Measurements from ENCODE around the gene KIAA1671.

Gene KIAA1671

DNA sequence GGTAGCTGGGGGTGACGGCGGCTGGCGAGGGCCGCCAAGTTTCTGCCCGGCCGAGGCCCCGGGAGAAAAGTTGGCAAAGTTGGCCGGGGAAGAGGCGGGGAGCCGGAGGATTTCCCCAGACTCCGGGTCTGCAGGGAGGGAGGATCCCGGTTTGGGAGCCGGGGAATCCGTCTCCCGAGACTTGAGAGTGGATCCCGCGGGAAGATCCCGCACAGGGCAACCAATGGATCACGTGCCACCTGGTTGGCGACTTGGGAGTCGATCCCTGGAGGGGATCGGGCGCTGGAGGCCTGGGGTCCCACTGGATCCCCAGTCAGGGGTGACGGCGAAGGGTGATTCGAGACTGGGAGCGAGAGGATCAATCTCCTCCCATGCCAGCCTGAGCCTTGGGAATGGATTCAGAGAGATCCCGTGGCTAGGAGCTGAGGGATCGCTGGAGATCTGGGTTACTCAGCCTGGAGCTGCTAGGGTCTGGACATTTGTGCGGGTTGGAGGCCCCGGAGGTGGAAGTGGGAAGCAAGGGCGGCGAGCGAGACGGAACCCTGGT is 394 bp downstream of the KIAA1671 start:
- DNase-seq (ENCODE audit: low read depth): no peak

DNA sequence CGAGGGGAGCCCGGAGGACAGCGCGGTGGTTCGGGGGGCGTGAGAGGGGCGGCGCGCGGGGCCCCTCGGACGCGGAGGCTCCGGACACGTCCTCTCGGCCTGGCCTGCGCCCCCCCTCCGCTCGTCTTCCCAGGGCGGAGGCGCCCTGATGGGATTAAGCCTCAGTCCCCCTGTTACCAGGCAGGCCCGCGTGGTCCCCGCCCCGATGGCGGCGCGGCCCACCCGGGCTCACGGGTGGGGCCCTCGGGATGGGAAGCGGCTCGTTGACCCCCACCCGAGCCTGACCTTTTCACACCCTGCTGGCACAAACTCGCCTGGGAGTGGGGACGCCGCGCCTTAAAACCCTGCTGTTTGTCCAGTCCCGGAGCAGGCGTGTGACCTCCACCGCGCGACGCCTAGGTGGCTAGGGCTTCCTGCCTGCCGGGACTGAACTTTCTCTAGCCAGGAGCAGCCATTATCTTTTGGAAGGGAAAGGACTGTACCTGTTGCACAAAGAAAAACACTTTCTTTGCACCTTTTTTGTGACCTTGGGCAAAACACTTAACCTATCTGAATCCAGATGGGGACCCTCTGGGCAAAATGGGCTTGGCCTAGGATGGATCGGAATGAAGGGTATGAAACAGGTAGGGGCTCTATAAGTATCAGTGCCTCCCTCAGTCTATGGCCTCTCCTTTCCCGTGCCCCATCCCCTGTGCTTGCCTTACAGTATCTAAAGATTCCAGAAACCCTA is 1.0 kb downstream of the KIAA1671 start:
- DNase-seq (ENCODE audit: low read depth): no peak

DNA sequence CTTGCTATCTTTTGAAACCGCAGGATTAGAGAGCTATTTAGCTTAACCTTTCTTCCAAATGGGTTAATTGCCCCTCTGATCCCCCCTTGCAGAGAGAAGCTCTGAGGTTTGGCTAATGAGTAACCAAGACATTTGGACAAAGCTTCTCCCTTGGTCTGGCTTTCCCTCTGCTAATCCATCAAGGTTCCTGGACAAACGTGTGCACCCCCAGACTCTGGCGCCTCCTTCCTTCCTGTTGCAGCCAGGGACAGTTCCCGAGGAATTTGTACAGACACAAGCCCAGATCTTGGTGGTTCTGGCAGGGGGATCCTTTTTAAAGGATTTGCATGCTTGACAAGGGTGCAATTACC is 1.6 kb downstream of the KIAA1671 start:
- no peak for DNase-seq (ENCODE audit: low read depth)

DNA sequence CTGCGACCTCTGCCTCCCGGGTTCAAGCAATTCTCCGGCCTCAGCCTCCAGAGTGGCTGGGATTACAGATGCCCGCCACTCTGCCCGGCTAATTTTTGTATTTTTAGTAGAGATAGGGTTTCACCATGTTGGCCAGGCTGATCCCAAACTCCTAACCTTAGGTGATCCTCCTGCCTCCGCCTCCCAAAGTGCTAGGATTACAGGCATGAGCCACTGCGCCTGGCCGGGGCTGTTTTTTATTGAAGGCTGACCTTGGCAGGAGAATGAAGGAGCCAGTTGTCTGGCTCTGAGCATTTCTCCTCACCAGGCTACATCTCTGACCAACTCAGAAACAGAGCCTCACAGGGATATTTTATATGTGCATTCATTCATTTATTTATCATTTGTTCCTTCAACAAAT is 2.3 kb downstream of the KIAA1671 start:
- no peak for DNase-seq (ENCODE audit: low read depth)

DNA sequence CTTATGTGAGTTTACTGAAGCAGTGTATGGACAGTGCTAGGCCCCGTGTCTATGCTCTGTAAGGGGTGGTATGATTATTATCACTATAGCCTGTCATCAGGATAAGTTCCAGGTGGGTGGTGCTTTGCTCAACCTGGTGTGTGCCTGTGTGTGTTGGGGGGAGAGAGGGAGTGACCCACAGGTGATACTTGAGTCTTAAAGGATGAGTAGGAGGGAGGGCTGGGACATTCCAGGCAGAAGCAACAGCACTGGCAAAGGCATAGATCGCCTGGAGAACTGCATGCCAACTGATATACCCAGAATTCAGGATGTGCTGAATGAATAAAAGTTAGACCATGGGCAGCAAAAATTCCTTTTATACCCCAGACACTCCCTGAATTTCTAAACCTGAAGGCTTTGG is 4.5 kb downstream of the KIAA1671 start:
- DNase-seq (ENCODE audit: low read depth): no peak

DNA sequence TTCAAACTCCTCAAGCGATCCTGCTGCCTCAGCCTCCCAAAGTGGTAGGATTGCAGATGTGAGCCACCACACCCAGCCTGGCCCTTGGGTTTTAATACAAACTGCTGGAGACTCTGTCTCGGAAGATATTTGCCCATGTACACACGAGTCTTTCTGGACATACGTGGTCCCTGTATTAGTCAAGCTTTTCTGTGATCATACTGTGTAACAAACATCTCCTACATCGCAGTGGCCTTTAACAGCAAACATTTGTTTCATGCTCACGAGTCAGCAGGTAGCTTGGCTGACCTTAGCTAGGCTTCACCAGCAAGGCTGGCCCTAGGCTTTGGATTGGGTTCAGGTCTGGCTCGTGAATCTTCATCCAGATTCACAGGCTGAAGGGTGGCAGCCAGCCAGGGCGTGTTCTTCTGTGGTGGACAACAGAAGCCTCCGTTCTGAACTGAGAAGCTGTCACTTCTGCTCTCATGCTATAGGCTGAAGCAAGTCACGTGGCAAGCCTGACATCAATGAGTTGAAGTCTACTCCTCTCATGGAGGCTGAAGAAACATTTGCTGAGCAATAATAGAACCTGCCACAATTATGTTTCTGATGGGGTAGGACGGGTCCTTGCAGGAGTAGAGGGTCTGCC is 8.8 kb downstream of the KIAA1671 start:
- no peak for DNase-seq (ENCODE audit: low read depth)

DNA sequence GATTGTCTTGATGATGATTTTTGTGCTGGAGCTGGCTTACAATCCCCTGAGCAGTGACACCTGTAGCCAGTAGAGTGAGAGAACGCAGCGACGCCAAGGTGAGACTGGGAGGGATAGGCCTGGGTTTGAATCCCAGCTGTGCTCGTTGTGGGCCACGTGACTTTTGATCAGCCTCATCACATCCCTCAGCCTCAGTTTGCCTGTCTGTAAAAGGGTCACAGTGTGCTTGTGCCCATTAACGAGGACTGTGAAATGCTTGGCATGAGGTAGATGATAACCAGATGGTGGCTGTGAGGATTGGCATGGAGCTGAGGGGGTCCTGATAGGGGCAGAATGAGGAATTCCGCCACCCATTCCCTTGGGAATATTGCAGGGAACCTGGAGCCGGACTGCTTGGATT is 9.6 kb downstream of the KIAA1671 start:
- DNase-seq (ENCODE audit: low read depth): no peak

DNA sequence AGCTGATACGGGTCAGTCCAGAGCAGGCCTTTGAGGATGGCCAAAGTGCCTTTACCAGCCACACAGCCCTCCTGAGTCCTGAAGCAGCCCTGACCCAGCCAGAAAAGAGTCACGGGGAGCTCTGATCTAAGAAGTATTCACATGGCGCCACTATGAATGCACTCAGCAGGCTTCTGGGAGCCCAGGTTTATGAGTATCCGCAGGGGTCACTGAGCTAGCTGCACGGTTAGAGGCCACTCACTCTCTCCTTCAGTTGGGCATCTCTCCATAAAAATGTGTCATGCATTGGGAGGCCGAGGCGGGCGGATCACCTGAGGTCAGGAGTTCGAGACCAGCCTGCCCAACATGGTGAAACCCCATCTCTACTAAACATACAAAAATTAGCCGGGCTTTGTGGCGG is 10.3 kb downstream of the KIAA1671 start:
- DNase-seq (ENCODE audit: low read depth): no peak

DNA sequence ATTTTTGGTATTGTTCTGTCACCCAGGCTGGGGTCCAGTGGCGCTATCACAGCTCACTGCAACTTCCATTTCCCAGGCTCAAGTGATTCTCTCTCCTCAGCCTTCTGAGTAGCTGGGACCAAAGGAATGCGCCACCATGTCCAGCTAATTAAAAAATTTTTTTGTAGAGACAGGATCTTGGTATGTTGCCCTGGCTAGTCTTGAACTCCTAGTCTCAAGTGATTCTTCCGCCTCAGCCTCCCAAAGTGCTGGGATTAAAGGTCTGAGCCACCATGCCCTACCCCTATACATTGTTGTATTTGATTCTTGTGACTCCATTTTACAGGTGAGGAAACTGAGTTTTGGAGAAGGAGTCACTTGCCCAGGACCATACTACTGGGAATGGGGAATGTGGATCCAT is 11.9 kb downstream of the KIAA1671 start:
- no peak for DNase-seq (ENCODE audit: low read depth)

DNA sequence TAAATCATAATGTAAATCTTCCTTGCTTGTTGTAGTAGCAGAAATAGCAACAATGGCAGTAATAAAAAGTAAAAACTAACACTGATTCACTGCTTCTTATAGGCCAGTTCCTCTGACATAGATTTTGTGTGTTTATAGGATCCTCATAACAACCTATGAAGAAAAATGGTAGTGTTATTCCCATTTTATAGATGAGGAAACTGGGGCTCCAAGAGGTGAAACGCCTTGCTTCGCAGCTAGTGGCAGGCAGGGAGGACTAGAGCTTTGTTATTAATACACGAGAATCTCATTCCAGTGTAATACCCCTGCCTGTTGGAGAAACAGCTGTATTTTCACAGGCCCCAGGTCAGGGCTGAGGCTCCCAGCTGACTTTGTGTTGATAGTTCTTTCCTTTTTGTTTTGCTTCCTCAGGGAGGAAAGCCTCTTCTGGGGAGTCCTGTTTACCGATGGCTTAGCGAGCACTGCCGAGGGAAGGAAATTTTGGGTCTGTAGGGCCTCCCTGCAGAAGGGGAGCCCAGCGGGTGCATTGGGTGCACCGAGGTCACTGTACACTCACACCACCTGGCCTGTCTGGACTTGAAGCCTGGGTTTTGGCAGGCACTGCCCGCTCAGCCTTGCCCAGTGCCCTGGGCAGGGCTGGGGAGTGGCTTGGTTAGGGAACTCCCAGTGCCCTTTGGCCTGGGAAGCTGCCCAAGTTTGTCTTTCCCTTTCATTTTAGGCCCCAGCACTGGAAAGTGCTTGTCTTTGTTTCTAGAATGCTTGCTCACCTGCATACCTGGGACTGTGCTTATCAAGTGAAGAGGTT is 13.5 kb downstream of the KIAA1671 start:
- no peak for DNase-seq (ENCODE audit: low read depth)

DNA sequence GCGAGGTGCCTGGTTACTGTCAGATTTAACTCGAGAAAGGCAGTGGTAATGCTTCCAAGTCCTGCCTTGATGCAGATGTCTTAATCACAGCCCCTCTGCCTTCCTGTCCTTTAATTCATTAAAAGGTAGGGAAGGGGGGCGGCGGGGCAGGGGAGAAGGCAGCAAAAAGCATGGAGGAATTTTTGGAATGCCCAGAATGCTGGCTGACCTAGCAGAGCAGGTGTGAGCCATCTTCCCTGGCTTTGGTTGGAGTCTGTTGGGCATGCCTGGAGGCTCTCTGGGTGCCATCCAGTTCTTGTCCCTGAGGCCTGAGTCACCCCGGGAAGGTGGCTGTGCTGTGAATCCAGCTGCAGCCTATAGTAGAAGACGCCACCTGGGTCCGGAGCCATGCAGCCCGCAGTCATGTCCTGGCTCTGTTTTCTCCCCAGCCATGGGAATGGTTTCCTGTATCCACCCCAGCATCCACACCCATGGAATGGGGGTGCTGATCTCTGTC is 15.6 kb downstream of the KIAA1671 start:
- DNase-seq (ENCODE audit: low read depth): no peak

DNA sequence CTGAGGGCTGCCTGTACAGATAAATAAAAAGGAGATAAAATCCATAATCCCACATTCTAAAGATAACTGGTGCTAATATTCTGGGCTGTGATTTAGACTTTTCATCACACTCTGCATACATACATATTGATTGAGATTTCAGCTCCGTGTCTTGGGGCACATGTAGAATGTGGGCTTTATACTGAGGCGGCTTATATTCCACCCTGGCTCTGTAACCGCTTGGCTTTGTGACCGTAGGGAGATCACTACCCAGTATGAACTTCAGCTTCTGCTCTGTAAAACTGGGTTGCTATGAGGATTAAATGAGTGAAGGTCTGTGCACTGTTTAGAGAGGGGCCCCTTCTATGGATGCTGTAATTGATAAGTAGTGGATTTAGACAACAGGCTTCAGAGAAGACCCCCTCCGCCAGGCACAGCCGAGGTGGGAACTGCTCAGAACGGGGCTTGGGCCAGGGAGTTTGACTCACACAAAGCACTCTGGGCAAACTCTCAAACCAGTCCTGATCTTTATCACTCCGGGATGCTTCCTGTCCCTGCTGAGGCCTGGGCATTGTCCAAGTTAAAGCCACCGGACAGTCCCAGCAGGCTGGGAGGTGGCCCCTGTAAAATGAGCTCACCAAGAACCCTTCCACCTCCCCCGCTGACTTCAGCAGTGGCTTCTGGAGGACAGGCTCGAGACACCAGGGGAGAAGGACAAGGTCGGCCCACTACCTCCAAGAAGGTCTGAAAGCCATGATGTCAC is 17.2 kb downstream of the KIAA1671 start:
- DNase-seq (ENCODE audit: low read depth): no peak

DNA sequence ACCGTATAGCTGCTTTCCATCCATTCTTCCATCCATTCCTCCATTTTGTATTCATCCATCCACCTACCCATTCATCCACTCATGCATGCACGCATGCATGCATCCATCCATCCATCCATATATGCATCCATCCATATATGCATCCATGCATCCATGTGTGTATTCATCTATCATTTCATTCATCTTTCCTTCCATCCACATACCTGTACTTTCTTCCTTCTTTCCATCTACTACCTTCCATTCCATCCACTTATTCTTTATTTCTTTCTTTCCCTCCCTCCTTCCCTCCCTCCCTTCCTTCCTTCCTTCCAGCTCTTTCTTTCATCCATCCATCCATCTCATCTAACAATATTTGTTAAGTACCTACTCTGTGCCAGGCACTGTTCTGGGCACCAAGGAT is 19.9 kb downstream of the KIAA1671 start:
- DNase-seq (ENCODE audit: low read depth): no peak

DNA sequence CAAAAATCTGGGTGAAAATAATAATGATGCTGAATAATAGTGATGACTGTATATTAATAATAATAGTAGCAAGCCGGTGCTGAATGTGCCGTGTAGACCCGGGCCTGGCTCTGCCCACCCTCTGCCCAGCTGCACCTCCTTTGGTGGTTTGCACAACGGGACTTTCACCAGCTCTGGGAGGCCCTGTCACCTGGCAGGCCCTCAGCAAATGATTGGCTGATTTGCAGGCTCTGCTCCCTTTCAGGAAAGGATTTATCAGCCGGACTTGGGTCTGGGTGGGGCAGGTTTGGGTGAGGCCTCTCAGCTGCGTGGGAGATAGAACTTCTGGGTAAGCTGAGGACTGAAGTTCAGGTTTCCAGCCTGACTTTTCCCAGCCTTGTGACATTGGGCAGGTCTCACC is 21.4 kb downstream of the KIAA1671 start:
- no peak for DNase-seq (ENCODE audit: low read depth)

DNA sequence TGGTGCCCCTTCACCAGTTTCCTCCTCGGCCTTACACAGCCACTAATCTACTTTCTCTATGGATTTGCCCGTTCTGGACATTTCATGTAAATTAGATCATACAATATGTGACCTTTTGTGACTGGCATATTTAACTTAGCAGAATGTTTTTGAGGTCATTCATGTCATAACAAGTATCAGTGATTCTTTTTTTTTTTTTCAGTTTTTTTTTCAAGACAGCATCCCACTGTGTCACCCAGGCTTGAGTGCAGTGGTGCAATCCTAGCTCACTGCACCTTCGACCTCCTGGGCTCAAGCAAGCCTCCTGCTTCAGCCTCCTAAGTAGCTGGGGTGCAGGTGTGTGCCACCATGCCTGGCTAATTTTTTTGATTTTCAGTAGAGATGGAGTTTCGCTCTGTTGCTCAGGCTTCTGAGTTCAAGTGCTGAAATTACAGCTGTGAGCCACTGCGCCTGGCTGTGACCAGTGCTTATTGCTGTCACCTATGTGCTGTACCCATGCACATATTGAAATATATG is 22.7 kb downstream of the KIAA1671 start:
- no peak for DNase-seq (ENCODE audit: low read depth)

DNA sequence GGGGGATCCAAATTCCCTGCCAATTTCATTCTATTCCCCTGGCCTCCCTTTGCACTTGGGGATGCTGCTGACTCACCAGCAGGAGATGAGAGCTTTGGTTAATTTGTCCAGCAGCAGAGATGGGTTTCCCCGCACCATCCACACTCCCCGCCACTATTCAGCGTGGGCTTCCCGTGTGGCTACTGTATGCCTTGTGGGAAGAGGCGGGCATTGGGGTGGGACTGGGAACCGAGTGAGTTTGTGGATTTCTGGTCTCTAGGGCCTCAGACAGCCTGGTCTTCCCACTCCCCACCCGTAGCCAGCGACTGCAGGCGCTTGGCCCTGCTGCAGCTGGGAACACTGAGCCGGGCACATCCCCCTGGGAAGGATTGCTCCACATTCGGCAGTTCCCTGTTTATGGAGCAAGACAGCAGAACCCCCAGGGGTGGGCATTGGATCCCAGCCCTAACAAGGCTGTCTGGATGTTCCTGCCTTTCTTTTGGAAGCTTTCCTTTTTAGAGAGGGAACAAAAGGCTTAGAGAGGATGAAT is 23.4 kb downstream of the KIAA1671 start:
- DNase-seq (ENCODE audit: low read depth): no peak

DNA sequence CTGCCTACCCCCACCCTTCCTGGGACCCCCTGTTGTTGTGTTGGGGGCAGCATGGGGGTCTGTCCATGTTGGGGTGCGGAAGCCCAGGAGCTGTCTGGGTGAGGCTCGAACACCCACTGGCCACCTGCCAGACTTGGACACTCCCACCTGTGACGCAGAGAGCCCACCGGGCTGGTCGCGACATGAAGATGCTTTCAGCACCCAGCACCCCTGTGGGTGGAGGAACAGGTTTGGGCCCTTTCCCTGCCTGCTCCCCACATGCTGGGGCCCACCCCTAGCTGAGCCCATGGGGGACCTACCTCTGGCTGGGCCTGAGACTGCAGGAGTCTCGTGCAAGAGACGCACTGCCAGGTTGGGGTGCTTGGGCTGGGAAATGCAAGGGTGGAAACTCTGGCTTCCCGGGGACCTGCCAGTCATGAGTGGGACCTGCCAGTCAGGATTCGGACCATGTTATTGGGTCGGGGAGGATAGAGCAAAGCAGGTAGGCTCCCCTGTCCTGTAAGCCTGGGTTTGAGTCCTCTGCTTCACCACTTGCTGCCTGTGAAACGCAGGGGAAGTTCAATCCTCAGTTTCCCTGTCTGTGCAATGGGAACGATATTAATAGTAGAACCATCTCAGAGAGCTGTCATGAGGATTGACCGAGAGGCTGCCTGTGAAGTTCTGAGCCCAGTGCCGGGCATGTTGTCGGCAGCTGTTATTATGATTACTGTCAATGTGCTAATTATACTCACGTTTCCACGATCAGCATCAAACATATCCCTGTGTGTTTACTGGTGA is 24.1 kb downstream of the KIAA1671 start:
- no peak for DNase-seq (ENCODE audit: low read depth)

DNA sequence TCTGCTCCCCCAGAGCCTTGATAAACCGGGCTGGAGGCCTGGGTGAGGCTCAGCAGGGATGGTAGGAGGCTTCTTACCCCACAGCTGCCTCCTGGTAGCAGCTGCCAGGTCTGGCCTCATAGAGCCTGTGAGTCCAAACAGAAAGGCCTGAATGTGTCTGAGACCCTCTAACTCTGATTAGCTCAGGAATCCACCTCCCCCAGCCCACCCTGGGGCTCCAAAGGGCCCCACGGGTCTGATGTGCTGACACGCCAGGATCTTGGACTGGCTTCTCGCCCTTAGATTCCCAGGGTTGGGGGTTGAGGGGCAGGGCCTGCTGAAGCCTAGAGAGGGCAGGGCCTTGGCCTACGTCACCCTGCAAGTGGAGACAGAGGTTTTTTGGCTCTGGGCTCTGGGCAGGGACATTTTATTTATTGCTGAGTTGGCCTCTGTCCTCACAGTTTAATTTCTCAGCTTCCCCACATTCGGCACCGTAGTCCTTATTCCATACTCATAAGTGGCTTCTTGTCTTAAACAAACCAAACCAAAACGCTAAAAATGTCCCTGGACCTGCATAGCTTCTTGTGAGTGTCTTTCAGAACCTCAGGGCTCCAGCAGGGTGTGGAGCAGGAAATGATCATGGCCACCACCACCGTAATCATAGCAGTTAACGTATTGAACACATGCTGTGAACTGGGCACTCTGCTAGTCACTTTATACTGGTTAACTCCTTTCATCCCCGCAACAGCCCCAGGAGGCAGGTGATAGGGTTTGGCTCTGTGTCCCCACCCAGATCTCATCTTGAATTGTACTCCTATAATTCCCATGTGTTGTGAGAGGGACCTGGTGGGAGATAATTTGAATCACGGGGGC is 25.1 kb downstream of the KIAA1671 start:
- no peak for DNase-seq (ENCODE audit: low read depth)

DNA sequence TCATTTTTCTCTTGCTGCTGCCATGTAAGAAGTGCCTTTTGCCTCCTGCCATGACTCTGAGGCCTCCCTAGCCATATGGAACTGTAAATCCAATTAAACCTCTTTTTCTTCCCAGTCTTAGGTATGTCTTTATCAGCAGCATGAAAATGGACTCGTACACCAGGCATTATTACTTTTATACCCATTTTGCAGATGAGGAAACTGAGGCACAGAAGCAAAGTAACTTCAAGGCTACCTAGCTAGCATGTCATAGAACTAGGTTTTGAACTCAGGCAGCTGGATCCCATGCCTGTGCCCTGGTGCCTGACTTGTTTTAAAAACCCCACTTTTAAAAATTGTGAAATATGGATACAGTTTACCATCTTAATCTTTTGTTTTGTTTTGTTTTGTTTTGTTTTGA is 25.8 kb downstream of the KIAA1671 start:
- no peak for DNase-seq (ENCODE audit: low read depth)

DNA sequence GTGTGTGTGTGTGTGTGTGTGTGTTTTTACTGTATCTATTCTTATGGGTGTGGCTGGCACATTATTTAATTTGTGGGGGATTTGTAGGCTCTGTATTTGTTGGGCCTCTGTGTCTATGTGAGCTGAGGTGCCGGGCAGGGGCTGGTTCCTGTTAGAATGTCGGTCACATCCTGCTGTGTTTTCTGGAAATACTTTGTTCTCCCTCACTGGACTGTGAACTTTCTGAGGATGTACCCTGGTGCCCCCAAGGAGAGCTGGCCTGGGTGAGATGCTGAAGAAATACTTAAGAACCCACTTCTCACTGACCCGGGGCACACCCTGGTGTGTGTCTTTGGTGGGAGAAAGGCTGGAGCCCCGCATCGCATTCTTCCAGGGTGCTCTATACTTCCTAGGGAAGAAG is 28.6 kb downstream of the KIAA1671 start:
- no peak for DNase-seq (ENCODE audit: low read depth)
